Stimulated activated memory B cell treated with anti-CD40 and anti-IgM and Interleukin-4, amounts not matched to agents 10 μg/mL and 1 μg/mL and 100 μg/mL, for 72 hours (primary cell): ENCODE data around the gene GRAMD2B.
"Not testable (repeated sequence)": the region's sequence is repeated elsewhere in the genome, so short reads cannot be mapped to it uniquely, and the experiment has no call there.

Source experiments
- ATAC-seq: fragments of 150-1000 bp; cut with Tn5 transposase; 2 replicates; pipeline ENCODE4 v1.10.0; 2021
- H3K27ac Mint-ChIP-seq: one replicate; pipeline ENCODE4 v1.8.0; 2022; ENCODE audit warnings: mild to moderate bottlenecking, mixed read lengths
- H3K27me3 Mint-ChIP-seq: one replicate; pipeline ENCODE4 v1.8.0; 2022; ENCODE audit warnings: mixed read lengths
- H3K36me3 Mint-ChIP-seq: one replicate; pipeline ENCODE4 v1.8.0; 2022; ENCODE audit warnings: mixed read lengths
- H3K4me1 Mint-ChIP-seq: one replicate; pipeline ENCODE4 v1.8.0; 2022; ENCODE audit warnings: mixed read lengths
- H3K4me3 Mint-ChIP-seq: one replicate; pipeline ENCODE4 v1.8.0; 2022; ENCODE audit warnings: mild to moderate bottlenecking, moderate library complexity, mixed read lengths
- H3K9me3 Mint-ChIP-seq: one replicate; pipeline ENCODE4 v1.8.0; 2022; ENCODE audit warnings: mixed read lengths

The GRAMD2B gene

DNA sequence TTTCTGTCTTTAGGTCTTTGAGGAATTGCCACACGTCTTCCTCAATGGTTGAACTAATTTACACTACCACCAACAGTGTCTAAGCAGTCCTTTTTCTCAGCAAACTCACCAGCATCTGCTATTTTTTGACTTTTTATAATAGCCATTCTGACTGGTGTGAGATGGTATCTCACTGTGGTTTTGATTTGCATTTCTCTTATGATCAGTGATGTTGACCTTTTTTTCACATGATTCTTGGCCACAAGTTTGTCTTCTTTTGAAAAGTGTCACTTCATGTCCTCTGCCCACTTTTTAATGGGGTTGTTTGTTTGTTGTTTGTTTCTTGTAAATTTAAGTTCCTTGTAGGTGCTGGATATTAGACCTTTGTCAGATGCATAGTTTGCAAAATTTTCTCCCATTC, 26.5 kb upstream of the GRAMD2B start:
- H3K27me3 Mint-ChIP-seq: peaks cover 22% of the 10 kb centered on the region
- H3K4me3 Mint-ChIP-seq, H3K4me1 Mint-ChIP-seq, H3K36me3 Mint-ChIP-seq, H3K27ac Mint-ChIP-seq, ATAC-seq: not testable (repeated sequence)
- H3K9me3 Mint-ChIP-seq: peaks cover 23% of the 10 kb centered on the region

- no peak overlapping the region for H3K27ac Mint-ChIP-seq
- no peak overlapping the region for H3K4me3 Mint-ChIP-seq
- ATAC-seq: no peak
- no peaks in the 10 kb centered on the region for H3K4me1 Mint-ChIP-seq
- peaks cover 9% of the 10 kb centered on the region for H3K36me3 Mint-ChIP-seq
- H3K9me3 Mint-ChIP-seq: peaks cover 23% of the 10 kb centered on the region
- peaks cover 24% of the 10 kb centered on the region for H3K27me3 Mint-ChIP-seq
These were observed 24.4 kb upstream of the GRAMD2B start for GRCh38 chr5:126398791-126399190.

DNA sequence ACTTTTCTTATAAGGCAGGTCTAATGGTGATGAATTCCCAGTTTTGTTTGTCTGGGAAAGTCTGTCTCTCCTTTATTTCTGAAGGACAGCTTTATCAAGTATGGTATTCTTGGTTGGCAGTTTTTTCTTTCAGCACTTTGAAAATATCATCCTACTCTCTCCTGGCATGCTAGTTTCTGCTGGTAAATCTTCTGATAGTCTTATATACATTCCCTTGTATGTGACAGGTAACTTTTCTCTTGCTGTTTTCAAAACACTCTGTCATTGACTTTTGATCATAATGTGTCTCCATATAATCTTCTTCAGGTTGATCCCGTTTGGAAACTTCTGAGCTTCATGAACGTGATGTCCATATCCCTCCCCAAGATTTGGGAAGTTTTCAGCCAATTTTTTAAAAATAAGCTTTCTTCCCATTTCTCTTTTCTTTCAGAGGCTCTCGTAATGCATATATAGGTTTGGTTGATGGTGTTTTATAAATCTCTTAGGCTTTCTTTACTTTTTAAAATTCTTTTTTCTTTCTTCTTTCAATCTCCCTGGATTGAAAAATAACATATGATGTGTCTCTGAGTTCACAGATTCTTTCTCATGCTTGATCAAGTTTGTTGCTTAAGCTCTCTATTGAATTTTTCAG, 22.5 kb upstream of the GRAMD2B start:
- Mint-ChIP-seq H3K27ac (no peak overlapping the region), H3K27me3 (peaks cover 41% of the 10 kb centered on the region), H3K4me3 (no peak overlapping the region), H3K4me1 (no peaks in the 10 kb centered on the region), H3K9me3 (peaks cover 23% of the 10 kb centered on the region), H3K36me3 (peaks cover 9% of the 10 kb centered on the region)
- ATAC-seq: no peak

DNA sequence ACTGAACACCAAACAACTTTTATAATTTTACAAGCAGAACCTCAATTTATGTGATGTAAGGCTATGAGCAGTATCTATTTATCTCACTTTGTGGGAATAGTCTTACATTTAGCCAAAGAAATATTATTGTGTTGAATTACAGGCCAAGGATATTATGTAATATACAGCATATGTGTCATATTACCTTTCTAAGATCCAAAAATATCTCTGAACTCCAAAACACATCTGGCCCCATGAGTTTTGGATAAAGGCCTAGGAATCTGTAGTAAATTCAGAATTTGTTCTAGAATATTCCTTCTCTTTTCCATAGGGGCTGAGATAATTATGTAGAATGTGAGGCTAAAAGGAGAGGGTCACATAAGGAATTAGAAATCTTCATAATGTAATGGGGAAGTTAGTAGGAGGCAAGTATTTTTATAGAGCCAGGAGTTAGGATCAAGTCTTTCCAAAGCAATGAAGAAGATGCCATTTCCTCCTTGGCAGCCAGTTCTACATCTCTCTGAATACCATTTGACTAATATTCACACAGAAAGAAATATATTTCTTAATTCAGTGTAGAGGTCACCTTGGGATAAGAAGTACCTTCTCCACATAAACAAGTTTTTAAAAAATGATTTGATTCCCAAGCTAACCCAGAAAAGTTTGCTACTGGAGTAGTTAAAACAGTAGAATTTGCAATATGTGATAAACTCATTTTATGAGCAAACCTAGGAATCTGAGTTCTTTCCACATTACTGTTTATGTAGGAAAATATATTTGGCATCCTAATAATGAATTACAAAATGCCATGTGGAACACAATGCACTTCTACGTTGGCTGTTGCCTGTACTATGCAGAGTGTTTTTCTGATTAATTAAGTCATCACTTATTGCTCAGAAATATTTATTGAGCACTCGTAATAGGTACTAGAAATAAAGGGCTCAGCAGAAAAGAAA, 20.3 kb upstream of the GRAMD2B start:
- H3K27ac Mint-ChIP-seq: no peak overlapping the region
- no peaks in the 10 kb centered on the region for H3K4me1 Mint-ChIP-seq
- peaks cover 41% of the 10 kb centered on the region for H3K27me3 Mint-ChIP-seq
- H3K9me3 Mint-ChIP-seq: peaks cover 23% of the 10 kb centered on the region
- no peak for ATAC-seq
- H3K36me3 Mint-ChIP-seq: peaks cover 9% of the 10 kb centered on the region
- no peak overlapping the region for H3K4me3 Mint-ChIP-seq

- Mint-ChIP-seq H3K27me3 (peaks cover 31% of the 10 kb centered on the region), H3K36me3 (peaks cover 4% of the 10 kb centered on the region), H3K4me1 (no peaks in the 10 kb centered on the region), H3K9me3 (peaks cover 19% of the 10 kb centered on the region), H3K4me3 (no peak overlapping the region), H3K27ac (no peak overlapping the region)
- ATAC-seq: no peak
These were observed 19.3 kb upstream of the GRAMD2B start for GRCh38 chr5:126403876-126404275.

DNA sequence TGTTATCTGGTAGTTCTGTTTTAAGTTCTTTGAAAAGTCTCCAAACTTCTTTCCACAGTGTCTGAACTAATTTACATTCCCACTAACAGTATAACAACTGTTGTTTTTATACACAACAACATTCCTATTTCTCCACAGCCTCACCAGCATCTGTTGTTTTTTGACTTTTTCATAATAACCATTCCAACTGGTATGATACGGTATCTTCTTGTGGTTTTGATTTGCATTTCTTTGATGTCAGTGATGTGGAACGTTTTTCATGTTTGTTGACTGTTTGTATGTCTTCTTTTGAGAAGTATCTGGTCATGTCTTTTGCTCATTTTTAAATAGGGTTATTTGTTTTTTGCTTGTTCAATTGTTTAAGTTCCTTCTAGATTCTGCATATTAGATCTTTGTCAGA, 12.6 kb upstream of the GRAMD2B start:
- H3K27me3 Mint-ChIP-seq: peaks cover 46% of the 10 kb centered on the region
- peaks cover 6% of the 10 kb centered on the region for H3K4me1 Mint-ChIP-seq
- H3K4me3 Mint-ChIP-seq: no peak overlapping the region
- no peak for ATAC-seq
- peaks cover 10% of the 10 kb centered on the region for H3K9me3 Mint-ChIP-seq
- peaks cover 6% of the 10 kb centered on the region for H3K36me3 Mint-ChIP-seq
- no peak overlapping the region for H3K27ac Mint-ChIP-seq

DNA sequence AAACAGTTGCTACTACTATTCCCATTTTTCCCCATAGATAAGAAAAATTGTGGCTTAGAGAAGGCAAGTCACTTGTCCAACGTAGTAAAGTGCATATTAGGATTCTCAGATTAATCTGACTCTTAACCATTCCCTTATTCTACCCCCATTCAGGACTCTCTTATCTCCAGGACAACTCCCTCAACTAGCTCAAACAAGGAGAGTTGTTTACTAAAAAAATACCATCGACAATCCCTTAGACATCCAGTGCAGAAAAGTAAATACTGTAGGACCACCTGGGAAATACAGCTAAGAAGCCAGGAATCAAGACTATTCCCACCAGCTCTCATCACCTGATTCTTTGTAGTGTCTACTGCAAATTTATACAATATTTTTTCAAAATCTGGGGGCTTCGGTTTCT, 9.4 kb upstream of the GRAMD2B start:
- no peak for ATAC-seq
- peaks cover 6% of the 10 kb centered on the region for H3K36me3 Mint-ChIP-seq
- peaks cover 54% of the 10 kb centered on the region for H3K27me3 Mint-ChIP-seq
- H3K9me3 Mint-ChIP-seq: peaks cover 10% of the 10 kb centered on the region
- H3K4me1 Mint-ChIP-seq: peaks cover 7% of the 10 kb centered on the region
- H3K4me3 Mint-ChIP-seq: no peak overlapping the region
- no peak overlapping the region for H3K27ac Mint-ChIP-seq

DNA sequence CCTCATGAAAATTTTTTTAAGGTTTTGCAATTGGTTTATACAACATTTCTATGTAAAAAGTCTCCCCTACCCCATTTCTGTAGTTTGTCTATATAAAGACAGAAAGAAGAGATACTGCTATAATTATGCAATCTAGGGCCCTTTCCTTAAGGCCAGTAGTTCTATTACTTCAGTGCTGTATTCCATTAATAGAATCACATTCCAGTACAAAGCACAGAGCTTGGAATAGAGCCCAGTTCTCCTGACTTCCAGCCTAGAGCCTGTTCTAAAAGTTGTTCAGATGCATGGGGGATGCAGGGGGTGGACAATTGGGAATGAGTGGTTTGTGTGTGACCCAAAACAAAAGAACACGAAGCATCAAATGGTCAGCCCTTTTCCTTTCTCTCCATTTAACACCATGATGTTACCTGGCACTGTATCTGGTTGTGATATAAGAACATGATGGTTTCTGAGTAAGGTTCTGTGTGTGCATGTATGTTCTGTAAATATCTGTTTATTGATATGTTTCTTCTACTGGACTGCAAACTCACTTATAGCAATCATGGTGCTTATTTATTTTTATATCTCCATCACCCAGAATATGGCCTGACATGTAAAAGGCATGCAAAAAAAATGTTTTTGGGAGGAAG, 8.2 kb upstream of the GRAMD2B start:
- no peak for ATAC-seq
- H3K4me1 Mint-ChIP-seq: peaks cover 13% of the 10 kb centered on the region
- H3K27me3 Mint-ChIP-seq: peaks cover 54% of the 10 kb centered on the region
- peaks cover 15% of the 10 kb centered on the region for H3K9me3 Mint-ChIP-seq
- peaks cover 6% of the 10 kb centered on the region for H3K36me3 Mint-ChIP-seq
- H3K27ac Mint-ChIP-seq: no peak overlapping the region
- no peak overlapping the region for H3K4me3 Mint-ChIP-seq

DNA sequence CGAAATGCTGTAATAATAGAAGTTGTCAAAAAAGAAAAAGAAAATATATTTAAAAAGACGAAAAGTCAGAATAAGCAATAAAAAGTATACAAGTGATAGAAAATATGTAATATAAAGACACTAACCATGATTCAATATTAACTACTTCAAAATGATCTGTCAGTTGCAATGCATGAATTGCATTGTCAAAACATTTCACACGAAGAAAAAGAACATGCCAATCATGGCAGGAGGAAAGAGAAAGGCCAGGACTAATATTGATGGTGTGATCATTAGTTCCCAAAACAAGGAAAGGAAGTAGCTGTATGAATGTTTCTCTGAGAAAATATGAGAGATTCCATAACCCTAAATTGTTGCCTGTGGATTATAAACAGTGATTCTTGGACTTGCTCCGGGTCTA, 7.4 kb upstream of the GRAMD2B start:
- ATAC-seq: no peak
- H3K4me3 Mint-ChIP-seq: no peak overlapping the region

GRCh38 chr5:126416266-126416925, 6.8 kb upstream of the GRAMD2B start:
- no peak for ATAC-seq
- H3K27me3 Mint-ChIP-seq: peaks cover 43% of the 10 kb centered on the region

More for the DNA sequence above, 7.4 kb upstream of the GRAMD2B start:
- H3K4me1 Mint-ChIP-seq: peaks cover 11% of the 10 kb centered on the region
- no peak overlapping the region for H3K27ac Mint-ChIP-seq
- peaks cover 6% of the 10 kb centered on the region for H3K36me3 Mint-ChIP-seq
- peaks cover 13% of the 10 kb centered on the region for H3K9me3 Mint-ChIP-seq
- H3K27me3 Mint-ChIP-seq: peaks cover 49% of the 10 kb centered on the region

DNA sequence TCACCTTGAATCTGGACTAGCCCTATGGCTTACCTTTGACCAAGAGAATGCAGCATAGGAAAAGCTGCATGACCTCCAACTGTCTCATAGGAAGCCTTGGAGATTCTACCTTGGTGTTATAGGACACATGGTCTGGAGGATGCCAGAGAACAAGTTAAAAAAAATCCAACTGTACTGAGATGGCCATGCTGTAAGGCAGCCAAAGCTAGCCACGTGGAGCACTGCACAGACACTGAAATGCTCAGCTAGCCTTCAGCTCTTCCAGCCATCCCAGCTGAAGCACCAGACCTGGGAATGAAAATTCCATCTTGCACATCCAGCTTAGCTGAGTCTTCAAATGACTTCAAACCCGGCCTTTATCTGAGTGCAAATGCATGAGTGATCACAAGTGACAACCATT, 6.0 kb upstream of the GRAMD2B start:
- ATAC-seq: no peak
- Mint-ChIP-seq H3K4me3 (no peak overlapping the region), H3K27ac (no peak overlapping the region), H3K4me1 (peaks cover 7% of the 10 kb centered on the region), H3K36me3 (no peaks in the 10 kb centered on the region), H3K9me3 (peaks cover 5% of the 10 kb centered on the region), H3K27me3 (peaks cover 35% of the 10 kb centered on the region)

More at GRCh38 chr5:126416266-126416925, 6.8 kb upstream of the GRAMD2B start:
- Mint-ChIP-seq H3K36me3 (peaks cover 4% of the 10 kb centered on the region), H3K4me3 (no peak overlapping the region), H3K4me1 (peaks cover 7% of the 10 kb centered on the region), H3K9me3 (peaks cover 9% of the 10 kb centered on the region), H3K27ac (no peak overlapping the region)

GRCh38 chr5:126419102-126419501, 4.1 kb upstream of the GRAMD2B start:
- H3K27me3 Mint-ChIP-seq: peaks cover 17% of the 10 kb centered on the region
- peaks cover 5% of the 10 kb centered on the region for H3K9me3 Mint-ChIP-seq

DNA sequence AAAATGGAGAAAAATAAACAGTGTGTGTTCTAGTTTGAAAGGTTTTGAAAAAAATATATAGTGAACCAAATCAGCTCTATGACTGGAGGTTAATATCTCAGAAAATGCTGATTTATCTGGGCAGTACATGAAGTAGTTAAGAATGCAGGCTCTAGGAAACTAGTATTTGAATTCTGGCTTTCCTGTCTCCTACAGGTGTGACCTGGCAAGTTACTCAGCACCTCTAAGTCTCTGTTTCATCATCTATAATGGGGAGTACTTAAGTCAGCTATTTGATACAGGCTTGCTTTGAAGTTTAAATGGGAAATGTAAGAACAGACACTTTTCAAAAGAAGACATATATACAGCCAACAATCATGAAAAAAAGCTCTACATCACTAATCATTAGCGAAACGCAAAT, 5.2 kb downstream of the GRAMD2B start:
- Mint-ChIP-seq H3K4me3 (no peak overlapping the region), H3K4me1 (peaks cover 20% of the 10 kb centered on the region), H3K27ac (no peak overlapping the region), H3K9me3 (no peaks in the 10 kb centered on the region), H3K27me3 (no peaks in the 10 kb centered on the region), H3K36me3 (peaks cover 6% of the 10 kb centered on the region)
- ATAC-seq: no peak

More at GRCh38 chr5:126419102-126419501, 4.1 kb upstream of the GRAMD2B start:
- H3K27ac Mint-ChIP-seq: peak overlapping the region; percentile 23
- no peak overlapping the region for H3K4me3 Mint-ChIP-seq
- peak; percentile 42 for ATAC-seq
- H3K36me3 Mint-ChIP-seq: no peaks in the 10 kb centered on the region
- H3K4me1 Mint-ChIP-seq: peaks cover 16% of the 10 kb centered on the region

- no peaks in the 10 kb centered on the region for H3K27me3 Mint-ChIP-seq
- peaks cover 6% of the 10 kb centered on the region for H3K36me3 Mint-ChIP-seq
- H3K27ac Mint-ChIP-seq: no peak overlapping the region
- no peaks in the 10 kb centered on the region for H3K9me3 Mint-ChIP-seq
- ATAC-seq: no peak
- no peaks in the 10 kb centered on the region for H3K4me1 Mint-ChIP-seq
- no peak overlapping the region for H3K4me3 Mint-ChIP-seq
These were observed 7.4 kb downstream of the GRAMD2B start for GRCh38 chr5:126430631-126431030.

- H3K27me3 Mint-ChIP-seq: no peaks in the 10 kb centered on the region
- H3K36me3 Mint-ChIP-seq: peaks cover 20% of the 10 kb centered on the region
- H3K27ac Mint-ChIP-seq: no peak overlapping the region
- no peaks in the 10 kb centered on the region for H3K4me1 Mint-ChIP-seq
- no peak overlapping the region for H3K4me3 Mint-ChIP-seq
- no peaks in the 10 kb centered on the region for H3K9me3 Mint-ChIP-seq
- ATAC-seq: no peak
These were observed 10.5 kb downstream of the GRAMD2B start for GRCh38 chr5:126433701-126434100.
